CD4-positive, alpha-beta memory T cell (primary cell): ENCODE results near the gene MAPK4. TPM values are rescaled to one million over a fixed set of nuclear protein-coding genes. Genes with fewer than 3 reads are reported as not detected.

Experiments
- CTCF ChIA-PET: fragments of 350-600 bp; sonication (Branson Sonifier 250); formaldehyde crosslinking; loops from one replicate; lab custom pipeline; 2021; ENCODE audit warnings: inconsistent platforms; ENCODE audit not compliant: partially characterized antibody; lab: Charles Lee
- POLR2A ChIA-PET: fragments of 350-600 bp; sonication (Branson Sonifier 250); formaldehyde crosslinking; loops from one replicate; lab custom pipeline; 2021; ENCODE audit not compliant: partially characterized antibody; lab: Charles Lee
- DNase-seq, 5 donors: peaks; one replicate each; pipeline versions ENCODE4 v3.0.0 to v3.0.0-alpha.2; 2020 to 2022; ENCODE audit warnings: mixed read lengths in 1 of 5
- H3K27ac ChIP-seq: one replicate; pipeline ENCODE4 v1.7.0; 2013; ENCODE audit warnings: low read depth, low read length
- H3K27me3 ChIP-seq: 2 replicates; pipeline ENCODE4 v1.7.0; 2013; ENCODE audit warnings: mild to moderate bottlenecking, low read length, moderate library complexity; ENCODE audit not compliant: insufficient read depth
- H3K36me3 ChIP-seq: 2 replicates; pipeline ENCODE4 v1.7.0; 2013; ENCODE audit warnings: mild to moderate bottlenecking, low read length, moderate library complexity; ENCODE audit not compliant: insufficient read depth
- H3K4me1 ChIP-seq: 2 replicates; pipeline ENCODE4 v1.7.0; 2013; ENCODE audit warnings: mild to moderate bottlenecking, low read length, moderate library complexity; ENCODE audit not compliant: insufficient read depth
- H3K4me3 ChIP-seq, 2 donors: one replicate each; pipeline ENCODE4 v1.7.0; 2013; ENCODE audit warnings: low read length in 2 of 2, mild to moderate bottlenecking in 1 of 2
- H3K9me3 ChIP-seq, 2 donors: one replicate each; pipeline ENCODE4 v1.7.0; 2013; ENCODE audit warnings: low read length in 2 of 2, control low read depth in 1 of 2; ENCODE audit not compliant: control insufficient read depth in 1 of 2
- H3K27ac Mint-ChIP-seq, 7 donors: one replicate each; pipeline ENCODE4 v1.8.0; 2020 to 2021; ENCODE audit warnings: mixed read lengths in 7 of 7, mild to moderate bottlenecking in 6 of 7, inconsistent platforms in 3 of 7, moderate library complexity in 3 of 7
- H3K27me3 Mint-ChIP-seq, 2 donors: one replicate each; pipeline ENCODE4 v1.8.0; 2020 to 2021; ENCODE audit warnings: mixed read lengths in 2 of 2
- H3K36me3 Mint-ChIP-seq, 2 donors: one replicate each; pipeline ENCODE4 v1.8.0; 2020 to 2021; ENCODE audit warnings: mixed read lengths in 2 of 2, inconsistent platforms in 1 of 2, mild to moderate bottlenecking in 1 of 2
- H3K4me1 Mint-ChIP-seq, 4 donors: one replicate each; pipeline ENCODE4 v1.8.0; 2020 to 2021; ENCODE audit warnings: mixed read lengths in 4 of 4, mild to moderate bottlenecking in 1 of 4
- H3K4me3 Mint-ChIP-seq, 8 donors: one replicate each; pipeline ENCODE4 v1.8.0; 2020 to 2021; ENCODE audit warnings: mixed read lengths in 8 of 8, mild to moderate bottlenecking in 7 of 8, moderate library complexity in 6 of 8, inconsistent platforms in 3 of 8
- H3K9me3 Mint-ChIP-seq, 8 donors: one replicate each; pipeline ENCODE4 v1.8.0; 2020 to 2021; ENCODE audit warnings: mixed read lengths in 8 of 8, mild to moderate bottlenecking in 5 of 8, inconsistent platforms in 3 of 8, moderate library complexity in 1 of 8
- intact Hi-C: fragments of 100-400 bp; cut with micrococcal nuclease; formaldehyde crosslinking; loops from one replicate; pipeline ENCODE4 v1.15.1; 2023
- polyA plus RNA-seq, 2 donors: library from polyadenylated mRNA; unstranded; fragments of 300-500 nt; fragmentation: Illumina TruSeq; gene quantifications; one replicate each; pipeline ENCODE4 v1.2.3, GENCODE V29; 2021
- total RNA-seq, 2 experiments: library from RNA; stranded (reverse); gene quantifications; one replicate each; pipeline ENCODE4 v1.2.3, GENCODE V29; 2021

The MAPK4 gene
- total and polyA plus RNA-seq, 4 experiments from 2014 or later: not detected

DNA sequence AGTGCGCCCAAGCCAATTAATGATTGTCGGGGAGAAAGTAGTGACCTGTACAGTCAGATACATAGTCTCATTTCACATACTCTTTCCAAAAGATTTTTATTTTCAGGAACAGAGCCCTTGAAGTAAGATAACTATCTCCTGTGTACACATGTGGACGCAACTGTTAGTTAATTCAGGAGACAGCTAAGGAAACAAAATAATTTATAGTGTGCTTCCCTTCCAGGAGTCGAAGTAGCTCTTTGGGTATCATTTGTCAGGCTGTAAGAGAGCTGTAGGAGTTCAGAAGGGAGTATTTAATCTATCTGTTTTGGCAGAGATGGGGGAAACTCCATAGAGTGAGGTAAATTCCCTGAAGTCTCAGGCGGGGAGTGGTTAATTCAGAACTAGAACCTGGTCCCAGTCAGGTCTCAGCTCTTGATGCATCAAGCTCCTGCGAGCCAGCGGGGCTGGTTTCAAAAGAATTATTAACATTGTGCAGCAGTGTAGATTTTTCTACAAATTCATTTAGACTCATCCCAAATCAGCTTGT, 63.0 kb downstream of the MAPK4 start:
- Histone ChIP-seq H3K27ac (no peak overlapping the region), H3K9me3 (no peaks in the 10 kb centered on the region), H3K4me1 (no peaks in the 10 kb centered on the region), H3K4me3 (no peak overlapping the region), H3K27me3 (no peaks in the 10 kb centered on the region), H3K36me3 (no peaks in the 10 kb centered on the region)
- peaks cover 0 to 1% (median 0%) of the 10 kb centered on the region in 8 donors for H3K9me3 Mint-ChIP-seq
- ChIA-PET POLR2A (no interaction called here), CTCF (no interaction called here)
- DNase-seq: no peak
- peaks cover 0 to 4% of the 10 kb centered on the region in 2 donors for H3K27me3 Mint-ChIP-seq
- no peak overlapping the region for H3K4me3 Mint-ChIP-seq
- H3K27ac Mint-ChIP-seq: no peak overlapping the region
- no peaks in the 10 kb centered on the region for H3K4me1 Mint-ChIP-seq
- H3K36me3 Mint-ChIP-seq: no peaks in the 10 kb centered on the region
- intact Hi-C loops: no loop called here

DNA sequence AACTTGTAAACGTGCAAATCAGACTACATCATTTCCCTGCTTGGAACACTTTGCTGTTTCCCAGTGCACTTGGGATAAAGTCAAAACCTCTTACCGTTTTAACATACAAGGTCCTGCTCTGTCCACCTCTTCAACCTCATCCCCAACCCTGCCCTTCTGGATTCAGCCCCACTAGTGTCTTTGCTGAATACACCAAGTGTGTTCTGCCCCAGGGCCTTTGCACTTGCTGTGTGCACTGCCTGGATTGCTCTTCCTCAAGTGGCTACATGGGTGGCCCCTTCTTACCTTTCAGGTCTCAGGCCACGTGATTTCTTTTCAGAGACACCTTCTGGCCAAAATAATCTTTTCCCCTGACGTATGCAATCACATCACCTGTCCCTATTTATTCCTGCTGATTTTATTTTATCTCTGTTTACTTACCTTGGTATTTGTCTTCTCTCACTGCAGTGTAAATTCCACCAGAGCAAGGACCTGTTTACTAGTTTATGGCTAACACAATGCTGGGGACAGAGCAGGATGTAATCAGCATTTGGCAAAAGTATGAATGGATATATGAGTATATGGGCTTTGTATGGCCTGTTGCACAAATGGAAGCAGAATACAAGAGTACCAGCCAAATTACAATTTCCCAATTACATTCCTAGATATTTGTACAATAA, 63.9 kb downstream of the MAPK4 start:
- no peak overlapping the region for H3K27ac Mint-ChIP-seq
- H3K27me3 ChIP-seq: no peaks in the 10 kb centered on the region
- intact Hi-C loops: no loop called here
- DNase-seq: no peak
- H3K4me3 Mint-ChIP-seq: no peak overlapping the region
- no peaks in the 10 kb centered on the region for H3K36me3 Mint-ChIP-seq
- H3K27ac ChIP-seq: no peak overlapping the region
- ChIA-PET POLR2A (no interaction called here), CTCF (no interaction called here)
- H3K27me3 Mint-ChIP-seq: peaks cover 0 to 1% of the 10 kb centered on the region in 2 donors
- H3K9me3 ChIP-seq: no peaks in the 10 kb centered on the region
- no peak overlapping the region for H3K4me3 ChIP-seq
- no peaks in the 10 kb centered on the region for H3K36me3 ChIP-seq
- H3K9me3 Mint-ChIP-seq: peaks cover 0 to 1% (median 0%) of the 10 kb centered on the region in 8 donors
- H3K4me1 Mint-ChIP-seq: no peaks in the 10 kb centered on the region
- H3K4me1 ChIP-seq: no peaks in the 10 kb centered on the region

DNA sequence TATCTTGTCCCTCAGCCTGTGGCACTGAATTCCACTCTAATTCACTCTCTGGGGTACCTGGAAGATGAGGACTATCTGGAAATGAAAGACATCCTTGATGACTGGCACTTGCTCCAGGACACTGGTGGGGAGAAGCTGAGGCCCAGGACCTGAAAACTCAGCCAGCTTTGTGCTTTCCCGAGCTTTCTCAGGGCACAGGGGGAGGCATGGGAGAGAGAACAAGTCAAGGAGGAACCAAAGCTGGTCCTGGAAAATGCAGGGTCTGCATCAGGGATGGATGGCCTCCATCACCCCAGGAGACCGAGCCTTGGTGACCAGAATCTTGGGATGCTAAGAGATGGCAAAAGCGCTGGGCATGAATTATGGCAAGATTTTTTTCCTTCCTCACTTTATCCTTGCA, 65.1 kb downstream of the MAPK4 start:
- Histone ChIP-seq H3K4me1 (no peaks in the 10 kb centered on the region), H3K27ac (no peak overlapping the region), H3K36me3 (no peaks in the 10 kb centered on the region), H3K27me3 (no peaks in the 10 kb centered on the region), H3K9me3 (no peaks in the 10 kb centered on the region), H3K4me3 (no peak overlapping the region)
- Mint-ChIP-seq H3K36me3 (no peaks in the 10 kb centered on the region), H3K27me3 (peaks cover 0 to 1% of the 10 kb centered on the region in 2 donors), H3K27ac (no peak overlapping the region), H3K4me3 (no peak overlapping the region), H3K4me1 (no peaks in the 10 kb centered on the region), H3K9me3 (peaks cover 0 to 1% (median 0%) of the 10 kb centered on the region in 8 donors)
- ChIA-PET CTCF (no interaction called here), POLR2A (no interaction called here)
- intact Hi-C loops: no loop called here
- no peak for DNase-seq

DNA sequence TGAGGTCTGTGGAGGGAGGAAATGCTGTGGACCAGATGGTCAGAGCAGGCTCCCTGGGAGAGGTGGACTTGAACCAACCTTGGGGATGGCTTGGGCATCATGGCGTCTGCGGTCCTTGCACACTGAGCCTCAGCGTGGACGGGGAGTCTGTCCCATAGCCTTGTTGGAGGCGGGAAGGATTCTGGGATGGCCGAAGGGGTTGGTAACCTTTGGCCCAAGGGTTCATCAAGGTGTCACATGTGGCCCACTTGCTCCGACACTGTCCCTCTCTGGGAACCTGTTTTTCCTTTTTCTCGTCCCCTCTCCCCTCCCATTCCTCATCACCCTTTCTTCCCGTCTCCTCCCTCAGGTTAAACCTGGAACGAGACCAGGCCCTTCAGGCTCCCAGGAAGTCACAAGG, 66.4 kb downstream of the MAPK4 start:
- H3K36me3 ChIP-seq: no peaks in the 10 kb centered on the region
- ChIA-PET POLR2A (no interaction called here), CTCF (no interaction called here)
- H3K4me1 ChIP-seq: no peaks in the 10 kb centered on the region
- intact Hi-C loops: no loop called here
- peaks cover 5% of the 10 kb centered on the region in 2 donors for H3K27me3 Mint-ChIP-seq
- H3K27ac Mint-ChIP-seq: no peak overlapping the region
- no peak for DNase-seq
- peaks cover 0 to 1% (median 0%) of the 10 kb centered on the region in 8 donors for H3K9me3 Mint-ChIP-seq
- no peak overlapping the region for H3K27ac ChIP-seq
- H3K36me3 Mint-ChIP-seq: no peaks in the 10 kb centered on the region
- H3K4me3 ChIP-seq: no peak overlapping the region
- H3K27me3 ChIP-seq: no peaks in the 10 kb centered on the region
- no peaks in the 10 kb centered on the region for H3K9me3 ChIP-seq
- H3K4me3 Mint-ChIP-seq: no peak overlapping the region
- no peaks in the 10 kb centered on the region for H3K4me1 Mint-ChIP-seq

DNA sequence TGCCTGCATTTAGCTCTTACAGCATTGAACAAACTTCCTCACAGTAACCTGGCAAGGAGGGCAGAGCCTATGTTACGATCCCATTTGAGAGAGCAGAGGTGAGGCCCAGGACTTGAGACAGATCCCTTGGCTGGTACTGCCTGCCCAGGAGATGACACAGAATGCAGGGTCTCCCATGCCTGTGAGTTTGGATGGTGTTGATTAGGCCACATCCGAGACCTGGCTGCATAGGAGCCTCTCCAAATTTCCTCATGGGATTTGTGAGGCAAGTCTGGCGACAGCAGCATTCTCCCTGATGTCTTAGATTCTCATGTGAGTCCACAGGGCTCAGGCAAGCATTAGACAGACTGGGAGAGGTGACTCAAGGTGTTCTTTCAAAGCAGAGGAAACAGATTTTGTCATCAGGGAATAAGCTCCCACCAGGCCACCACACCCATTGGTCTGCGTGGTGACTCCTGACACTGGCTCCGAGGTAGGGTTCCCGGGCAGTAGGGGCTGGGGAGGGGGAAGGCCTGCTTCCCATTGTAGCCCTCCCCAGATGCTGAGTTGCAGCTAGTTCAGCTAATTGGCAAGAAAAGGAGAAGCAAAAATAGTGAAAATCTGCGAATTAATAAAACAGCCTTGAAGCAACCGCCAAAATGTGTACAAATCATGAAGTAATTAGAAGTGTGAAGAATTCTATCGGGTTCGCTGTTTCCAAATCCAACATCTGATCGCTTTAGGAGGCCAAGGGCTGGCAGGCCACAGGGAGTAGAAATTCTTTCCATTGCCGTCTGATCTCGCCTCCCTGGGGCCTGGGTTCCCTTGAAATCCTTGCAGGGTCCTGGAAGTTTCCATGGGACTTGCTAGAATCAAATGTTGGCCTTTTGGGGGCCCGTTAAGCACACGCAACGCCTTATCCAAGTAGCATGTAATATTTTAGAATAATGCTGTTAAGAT, 68.0 kb downstream of the MAPK4 start:
- intact Hi-C loops: no loop called here
- no peaks in the 10 kb centered on the region for H3K36me3 ChIP-seq
- POLR2A ChIA-PET: interaction anchor here (0.6 kb wide), 1 partner anchor 1048 kb away, joined by 3 read pairs; no protein-coding TSS in a partner anchor
- H3K27me3 Mint-ChIP-seq: peaks cover 5% of the 10 kb centered on the region in 2 donors
- CTCF ChIA-PET: no interaction called here
- H3K9me3 Mint-ChIP-seq: peaks cover 0 to 2% (median 0%) of the 10 kb centered on the region in 8 donors
- no peaks in the 10 kb centered on the region for H3K9me3 ChIP-seq
- no peak for DNase-seq
- H3K4me3 ChIP-seq: no peak overlapping the region
- H3K4me3 Mint-ChIP-seq: no peak overlapping the region
- no peaks in the 10 kb centered on the region for H3K4me1 ChIP-seq
- no peaks in the 10 kb centered on the region for H3K27me3 ChIP-seq
- H3K27ac ChIP-seq: no peak overlapping the region
- no peaks in the 10 kb centered on the region for H3K36me3 Mint-ChIP-seq
- H3K27ac Mint-ChIP-seq: no peak overlapping the region
- H3K4me1 Mint-ChIP-seq: no peaks in the 10 kb centered on the region

DNA sequence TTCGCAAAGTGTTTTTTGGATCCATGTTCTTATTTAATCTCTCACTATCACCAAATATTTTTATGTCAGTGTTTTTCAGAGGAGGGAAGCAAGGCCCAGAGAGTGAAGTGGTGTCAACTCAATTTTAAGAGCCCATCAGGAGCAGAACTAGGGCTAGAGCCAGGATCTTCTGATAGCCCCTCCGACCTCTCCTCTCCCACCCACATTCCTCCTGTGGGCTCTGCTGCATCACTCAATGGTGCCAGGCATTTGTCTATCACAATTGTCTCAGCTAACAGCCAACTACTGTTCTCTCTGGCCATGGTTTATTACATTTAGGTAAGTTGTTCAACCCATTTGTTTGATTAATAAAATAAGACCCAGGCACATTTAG, 68.6 kb downstream of the MAPK4 start:
- H3K4me3 ChIP-seq: no peak overlapping the region
- H3K27me3 ChIP-seq: no peaks in the 10 kb centered on the region

DNA sequence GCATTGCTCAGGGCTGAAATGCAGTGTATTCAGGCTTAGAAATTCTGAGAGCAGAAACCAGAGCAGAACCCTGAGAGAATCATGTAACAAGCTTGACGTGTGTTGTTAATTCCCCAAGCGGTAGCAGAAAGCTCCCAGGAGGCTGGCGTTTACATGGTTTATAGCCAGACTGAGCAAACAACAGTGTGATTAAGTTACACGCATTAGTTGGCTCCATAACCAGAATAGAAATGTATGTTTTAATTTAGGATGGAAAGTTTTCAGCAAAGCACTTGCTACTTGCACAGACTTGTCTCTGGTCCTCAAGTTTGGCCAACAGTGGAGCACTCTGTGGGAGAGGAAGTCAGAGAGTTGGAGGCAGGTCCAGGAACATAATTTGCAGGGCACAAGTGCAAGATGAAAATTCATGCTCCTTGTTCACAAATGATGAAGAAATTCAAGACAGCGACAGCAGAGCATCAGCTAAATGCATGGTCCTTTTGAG, 69.3 kb downstream of the MAPK4 start:
- H3K27me3 Mint-ChIP-seq: peaks cover 5% of the 10 kb centered on the region in 2 donors
- no peak overlapping the region for H3K4me3 Mint-ChIP-seq
- Histone ChIP-seq H3K27ac (no peak overlapping the region), H3K36me3 (no peaks in the 10 kb centered on the region), H3K4me3 (no peak overlapping the region), H3K4me1 (no peaks in the 10 kb centered on the region), H3K9me3 (no peaks in the 10 kb centered on the region), H3K27me3 (no peaks in the 10 kb centered on the region)
- POLR2A ChIA-PET: no interaction called here
- H3K9me3 Mint-ChIP-seq: peaks cover 0 to 2% (median 0%) of the 10 kb centered on the region in 8 donors
- CTCF ChIA-PET: no interaction called here
- no peak for DNase-seq
- intact Hi-C loops: no loop called here
- no peaks in the 10 kb centered on the region for H3K36me3 Mint-ChIP-seq
- H3K27ac Mint-ChIP-seq: no peak overlapping the region
- no peaks in the 10 kb centered on the region for H3K4me1 Mint-ChIP-seq

More for the DNA sequence above, 68.6 kb downstream of the MAPK4 start:
- Mint-ChIP-seq H3K9me3 (peaks cover 0 to 2% (median 0%) of the 10 kb centered on the region in 8 donors), H3K36me3 (no peaks in the 10 kb centered on the region), H3K27ac (no peak overlapping the region), H3K4me1 (no peaks in the 10 kb centered on the region), H3K27me3 (peaks cover 5% of the 10 kb centered on the region in 2 donors), H3K4me3 (no peak overlapping the region)
- intact Hi-C loops: no loop called here
- POLR2A ChIA-PET: interaction anchor here (0.6 kb wide), 1 partner anchor 1048 kb away, joined by 3 read pairs; no protein-coding TSS in a partner anchor
- Histone ChIP-seq H3K27ac (no peak overlapping the region), H3K9me3 (no peaks in the 10 kb centered on the region), H3K4me1 (no peaks in the 10 kb centered on the region), H3K36me3 (no peaks in the 10 kb centered on the region)
- DNase-seq: no peak
- CTCF ChIA-PET: no interaction called here
